HCT116 (cell line): Measurements from ENCODE around the gene TRMT11. TPM values are rescaled to one million over a fixed set of nuclear protein-coding genes. Genes with fewer than 3 reads are reported as not detected.

ENCODE experiments used
- ATAC-seq: fragments of 200-7000 bp; cut with Tn5 transposase; 2 replicates; pipeline ENCODE4 v1.9.1; 2020; ENCODE audit warnings: mild to moderate bottlenecking, moderate library complexity
- BruUV-seq: library from RNA; stranded (reverse); fragments of 400-500 nt; replicated peaks from 2 replicates; lab custom pipeline; 2021; lab: Mats Ljungman, UMichigan
- CTCF ChIA-PET: fragments of 300-600 bp; sonication (Branson Sonifier 250); formaldehyde crosslinking; loops from one replicate; lab custom pipeline; 2021; ENCODE audit warnings: antibody characterized with exemption; lab: Charles Lee
- POLR2A ChIA-PET: fragments of 300-600, 350-600 bp; sonication (Branson Sonifier 250); formaldehyde crosslinking; loops from one replicate; lab custom pipeline; 2021; ENCODE audit warnings: antibody characterized with exemption; lab: Charles Lee
- RAD21 ChIA-PET, 2 experiments: fragments of 300-600 bp; sonication (Branson Sonifier 250); formaldehyde crosslinking; loops; one replicate each; lab custom pipeline; 2023; ENCODE audit warnings: low total read pairs in 2 of 2; ENCODE audit not compliant: uncharacterized antibody in 2 of 2, unreplicated experiment in 2 of 2, low non-redundant PET in 1 of 2; lab: Charles Lee
- DNase-seq: peaks from one replicate; pipeline ENCODE4 v3.0.0-alpha.2; 2010; ENCODE audit warnings: low read depth, low spot score
- H2AFZ ChIP-seq: fragments of 200-600 bp; shearing (Covaris generic), sonication (generic); 2 replicates; pipeline ENCODE4 v1.6.1; 2017; ENCODE audit warnings: low read depth, mixed run types, mixed read lengths, antibody characterized with exemption, low read length; ENCODE audit not compliant: poor library complexity, severe bottlenecking
- H3K27ac ChIP-seq: 2 replicates; pipeline ENCODE4 v1.5.1; 2012; ENCODE audit warnings: low read depth, low read length
- H3K27me3 ChIP-seq: fragments of 200-600 bp; sonication (generic); 2 replicates; pipeline ENCODE4 v1.6.1; 2016; ENCODE audit warnings: mixed run types, low read length, mixed read lengths; ENCODE audit not compliant: insufficient read depth
- H3K36me3 ChIP-seq, 2 experiments: fragments of 200-500 bp in 1 of 2; fragments of 200-600 bp in 1 of 2; sonication (Bioruptor generic) in 1 of 2; sonication (generic) in 1 of 2; 2 replicates each; pipeline versions ENCODE4 v1.5.1 to v1.6.1; 2014 to 2016; ENCODE audit warnings: low read length in 2 of 2, inconsistent platforms in 1 of 2, mixed read lengths in 1 of 2, mixed run types in 1 of 2; ENCODE audit not compliant: insufficient read depth in 2 of 2, control insufficient read depth in 1 of 2
- H3K4me1 ChIP-seq, 2 experiments: fragments of 200-600 bp in 1 of 2; sonication (generic) in 1 of 2; 2 replicates each; pipeline versions ENCODE4 v1.5.1 to v1.6.1; 2012 to 2017; ENCODE audit warnings: low read length in 2 of 2, inconsistent platforms in 1 of 2, mild to moderate bottlenecking in 1 of 2, mixed read lengths in 1 of 2, mixed run types in 1 of 2, moderate library complexity in 1 of 2; ENCODE audit not compliant: insufficient read depth in 2 of 2, control insufficient read depth in 1 of 2
- H3K4me2 ChIP-seq: fragments of 200-600 bp; sonication (generic); 2 replicates; pipeline ENCODE4 v1.6.1; 2017; ENCODE audit warnings: mixed run types, low read length, mixed read lengths
- H3K4me3 ChIP-seq, 2 experiments: fragments of 200-600 bp in 1 of 2; sonication (generic) in 1 of 2; replicated peaks in 1 of 2; 2 replicates each; pipeline ENCODE4 v1.5.1; 2011 to 2016; ENCODE audit warnings: low read length in 2 of 2, control low read depth in 1 of 2, low read depth in 1 of 2, mild to moderate bottlenecking in 1 of 2, mixed read lengths in 1 of 2, mixed run types in 1 of 2
- H3K79me2 ChIP-seq: fragments of 200-600 bp; sonication (generic); 2 replicates; pipeline ENCODE4 v1.6.1; 2017; ENCODE audit warnings: mild to moderate bottlenecking, mixed run types, low read length, moderate library complexity, mixed read lengths; ENCODE audit not compliant: insufficient read depth
- H3K9ac ChIP-seq: fragments of 200-600 bp; sonication (generic); 2 replicates; pipeline ENCODE4 v1.6.1; 2016; ENCODE audit warnings: low read length, mixed read lengths
- H3K9me2 ChIP-seq: fragments of 200-600 bp; sonication (generic), shearing (Covaris generic); 2 replicates; pipeline ENCODE4 v1.6.1; 2017; ENCODE audit warnings: mixed run types, mild to moderate bottlenecking, moderate library complexity; ENCODE audit not compliant: insufficient read depth
- H3K9me3 ChIP-seq, 2 experiments: fragments of 200-500 bp in 1 of 2; fragments of 200-600 bp in 1 of 2; sonication (Bioruptor generic) in 1 of 2; sonication (generic) in 1 of 2; 2 replicates each; pipeline ENCODE4 v1.6.1; 2014 to 2017; ENCODE audit warnings: low read length in 2 of 2, mixed read lengths in 2 of 2, inconsistent platforms in 1 of 2, low read depth in 1 of 2, mild to moderate bottlenecking in 1 of 2, mixed run types in 1 of 2, moderate library complexity in 1 of 2; ENCODE audit not compliant: control insufficient read depth in 1 of 2, insufficient read depth in 1 of 2
- H4K20me1 ChIP-seq: fragments of 200-600 bp; sonication (generic), shearing (Covaris generic); 2 replicates; pipeline ENCODE4 v1.6.1; 2017; ENCODE audit warnings: mixed run types, mild to moderate bottlenecking, moderate library complexity; ENCODE audit not compliant: insufficient read depth
- CEBPB ChIP-seq: IDR thresholded peaks from 2 replicates; pipeline ENCODE4 v1.6.1; 2012; ENCODE audit warnings: low read depth
- ELF1 ChIP-seq: IDR thresholded peaks from 2 replicates; pipeline ENCODE4 v1.6.1; 2012; ENCODE audit warnings: low read depth, borderline replicate concordance
- FOSL1 ChIP-seq: IDR thresholded peaks from 2 replicates; pipeline ENCODE4 v1.6.1; 2012; ENCODE audit warnings: low read depth
- JUND ChIP-seq: IDR thresholded peaks from 2 replicates; pipeline ENCODE4 v1.6.1; 2012
- MAX ChIP-seq: IDR thresholded peaks from 2 replicates; pipeline ENCODE4 v1.6.1; 2012
- SIN3A ChIP-seq: IDR thresholded peaks from 2 replicates; pipeline ENCODE4 v1.6.1; 2012; ENCODE audit warnings: low read depth
- SP1 ChIP-seq: IDR thresholded peaks from 2 replicates; pipeline ENCODE4 v1.6.1; 2012; ENCODE audit warnings: low read depth
- SRF ChIP-seq: IDR thresholded peaks from 2 replicates; pipeline ENCODE4 v1.6.1; 2012; ENCODE audit warnings: low read depth
- TCF7L2 ChIP-seq: IDR thresholded peaks from 2 replicates; pipeline ENCODE4 v1.7.0; 2011; ENCODE audit warnings: borderline replicate concordance, inconsistent platforms; ENCODE audit not compliant: insufficient read depth, insufficient read length; ENCODE audit errors: extremely low read depth
- YY1 ChIP-seq: IDR thresholded peaks from 2 replicates; pipeline ENCODE4 v1.6.1; 2011; ENCODE audit warnings: low read length, low read depth, moderate library complexity, mild to moderate bottlenecking; ENCODE audit not compliant: insufficient replicate concordance; ENCODE audit errors: extremely low read depth
- ZNF274 ChIP-seq: fragments of 200-500 bp; sonication (Bioruptor generic); IDR thresholded peaks from 2 replicates; pipeline ENCODE4 v1.6.1; 2014; ENCODE audit warnings: mild to moderate bottlenecking, low read depth, low read length, inconsistent platforms
- intact Hi-C: fragments of 100-400 bp; cut with micrococcal nuclease; formaldehyde crosslinking; loops from 2 replicates; pipeline ENCODE4 v1.10.0; 2022
- total RNA-seq: library from RNA; stranded (reverse); gene quantifications from one replicate; pipeline ENCODE4 v1.2.1, GENCODE V29; 2021; ENCODE audit not compliant: unreplicated experiment
- TF ChIP-seq, protein P1 (sequence below), 3 experiments: fragments of 200-600 bp in 1 of 3; sonication (generic) in 1 of 3; IDR thresholded peaks in 2 of 3; conservative IDR thresholded peaks in 1 of 3; 2 replicates each; pipeline ENCODE4 v1.5.1; 2012 to 2017; ENCODE audit warnings: low read depth in 2 of 3, low read length in 2 of 3, antibody characterized with exemption in 1 of 3, borderline replicate concordance in 1 of 3, control low read depth in 1 of 3, mild to moderate bottlenecking in 1 of 3, mixed read lengths in 1 of 3, mixed run types in 1 of 3, moderate library complexity in 1 of 3; ENCODE audit not compliant: insufficient read depth in 1 of 3
- TF ChIP-seq, protein P2 (sequence below): IDR thresholded peaks from 2 replicates; pipeline ENCODE4 v1.6.1; 2012; ENCODE audit warnings: low read depth

TRMT11 gene
- total RNA-seq, 1 experiment from 2014 or later: 41.8 TPM

DNA sequence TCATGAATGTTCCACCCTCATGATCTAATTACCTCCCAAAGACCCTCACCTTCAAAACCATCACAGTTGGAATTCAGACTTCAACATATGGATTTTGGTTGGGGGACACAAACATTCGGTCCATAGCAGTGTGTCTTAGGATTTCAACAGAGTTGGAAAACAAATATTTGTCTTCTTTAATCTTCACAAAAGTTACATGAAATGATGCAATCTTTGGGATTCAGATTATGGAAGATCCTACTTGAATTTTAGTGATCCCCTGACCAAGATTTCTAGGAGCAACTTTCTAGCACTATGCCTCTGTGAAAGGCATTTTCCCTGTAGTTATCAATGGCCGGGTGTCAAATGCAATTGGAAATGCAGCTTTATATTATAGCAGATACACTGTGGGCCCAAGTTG is 86.5 kb downstream of the TRMT11 start:
- no peaks in the 10 kb centered on the region for H3K4me1 ChIP-seq
- DNase-seq (no peak), ATAC-seq (no peak)
- H3K27ac ChIP-seq: no peak overlapping the region
- BruUV-seq: no TSS peak
- no peak overlapping the region for H3K4me3 ChIP-seq
- no peak for TF ChIP-seq ZNF274
- no peak for TF ChIP-seq CEBPB
- no peak for TF ChIP-seq TCF7L2
- no peak for TF ChIP-seq SP1
- H3K9ac ChIP-seq: no peak overlapping the region
- no peak overlapping the region for H3K4me2 ChIP-seq
- H3K9me2 ChIP-seq: no peaks in the 10 kb centered on the region
- ChIA-PET CTCF (no interaction called here), RAD21 (no interaction called here), POLR2A (no interaction called here)
- H4K20me1 ChIP-seq: no peaks in the 10 kb centered on the region
- intact Hi-C loops: no loop called here
- H3K27me3 ChIP-seq: no peaks in the 10 kb centered on the region
- no peaks in the 10 kb centered on the region for H3K79me2 ChIP-seq
- no peak overlapping the region for H2AFZ ChIP-seq
- no peaks in the 10 kb centered on the region for H3K36me3 ChIP-seq
- no peaks in the 10 kb centered on the region for H3K9me3 ChIP-seq

- DNase-seq: no peak
- TF ChIP-seq FOSL1: no peak
- TF ChIP-seq MAX: no peak
- TF ChIP-seq JUND: no peak
- TF ChIP-seq SRF: no peak
- TF ChIP-seq, protein P1, sequence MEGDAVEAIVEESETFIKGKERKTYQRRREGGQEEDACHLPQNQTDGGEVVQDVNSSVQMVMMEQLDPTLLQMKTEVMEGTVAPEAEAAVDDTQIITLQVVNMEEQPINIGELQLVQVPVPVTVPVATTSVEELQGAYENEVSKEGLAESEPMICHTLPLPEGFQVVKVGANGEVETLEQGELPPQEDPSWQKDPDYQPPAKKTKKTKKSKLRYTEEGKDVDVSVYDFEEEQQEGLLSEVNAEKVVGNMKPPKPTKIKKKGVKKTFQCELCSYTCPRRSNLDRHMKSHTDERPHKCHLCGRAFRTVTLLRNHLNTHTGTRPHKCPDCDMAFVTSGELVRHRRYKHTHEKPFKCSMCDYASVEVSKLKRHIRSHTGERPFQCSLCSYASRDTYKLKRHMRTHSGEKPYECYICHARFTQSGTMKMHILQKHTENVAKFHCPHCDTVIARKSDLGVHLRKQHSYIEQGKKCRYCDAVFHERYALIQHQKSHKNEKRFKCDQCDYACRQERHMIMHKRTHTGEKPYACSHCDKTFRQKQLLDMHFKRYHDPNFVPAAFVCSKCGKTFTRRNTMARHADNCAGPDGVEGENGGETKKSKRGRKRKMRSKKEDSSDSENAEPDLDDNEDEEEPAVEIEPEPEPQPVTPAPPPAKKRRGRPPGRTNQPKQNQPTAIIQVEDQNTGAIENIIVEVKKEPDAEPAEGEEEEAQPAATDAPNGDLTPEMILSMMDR (IDR thresholded peaks at IDR 0.05 in 2 of 3, conservative IDR thresholded peaks at IDR 0.05 in 1 of 3; ENCODE audit: borderline replicate concordance in 1 of 3, insufficient read depth in 1 of 3, low read depth in 2 of 3, low read length in 2 of 3): no peak
- no peak for TF ChIP-seq YY1
- no peak for TF ChIP-seq ELF1
- TF ChIP-seq SP1: no peak
- TF ChIP-seq SIN3A: no peak
- TF ChIP-seq, protein P2, sequence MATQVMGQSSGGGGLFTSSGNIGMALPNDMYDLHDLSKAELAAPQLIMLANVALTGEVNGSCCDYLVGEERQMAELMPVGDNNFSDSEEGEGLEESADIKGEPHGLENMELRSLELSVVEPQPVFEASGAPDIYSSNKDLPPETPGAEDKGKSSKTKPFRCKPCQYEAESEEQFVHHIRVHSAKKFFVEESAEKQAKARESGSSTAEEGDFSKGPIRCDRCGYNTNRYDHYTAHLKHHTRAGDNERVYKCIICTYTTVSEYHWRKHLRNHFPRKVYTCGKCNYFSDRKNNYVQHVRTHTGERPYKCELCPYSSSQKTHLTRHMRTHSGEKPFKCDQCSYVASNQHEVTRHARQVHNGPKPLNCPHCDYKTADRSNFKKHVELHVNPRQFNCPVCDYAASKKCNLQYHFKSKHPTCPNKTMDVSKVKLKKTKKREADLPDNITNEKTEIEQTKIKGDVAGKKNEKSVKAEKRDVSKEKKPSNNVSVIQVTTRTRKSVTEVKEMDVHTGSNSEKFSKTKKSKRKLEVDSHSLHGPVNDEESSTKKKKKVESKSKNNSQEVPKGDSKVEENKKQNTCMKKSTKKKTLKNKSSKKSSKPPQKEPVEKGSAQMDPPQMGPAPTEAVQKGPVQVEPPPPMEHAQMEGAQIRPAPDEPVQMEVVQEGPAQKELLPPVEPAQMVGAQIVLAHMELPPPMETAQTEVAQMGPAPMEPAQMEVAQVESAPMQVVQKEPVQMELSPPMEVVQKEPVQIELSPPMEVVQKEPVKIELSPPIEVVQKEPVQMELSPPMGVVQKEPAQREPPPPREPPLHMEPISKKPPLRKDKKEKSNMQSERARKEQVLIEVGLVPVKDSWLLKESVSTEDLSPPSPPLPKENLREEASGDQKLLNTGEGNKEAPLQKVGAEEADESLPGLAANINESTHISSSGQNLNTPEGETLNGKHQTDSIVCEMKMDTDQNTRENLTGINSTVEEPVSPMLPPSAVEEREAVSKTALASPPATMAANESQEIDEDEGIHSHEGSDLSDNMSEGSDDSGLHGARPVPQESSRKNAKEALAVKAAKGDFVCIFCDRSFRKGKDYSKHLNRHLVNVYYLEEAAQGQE: no peak
Observed at GRCh38 chr6:126075335-126076071, 89.2 kb downstream of the TRMT11 start.

More at GRCh38 chr6:126075335-126076071, 89.2 kb downstream of the TRMT11 start:
- ATAC-seq: no peak
- Histone ChIP-seq H3K27ac (no peak overlapping the region), H3K79me2 (no peaks in the 10 kb centered on the region), H3K9ac (no peak overlapping the region), H2AFZ (no peak overlapping the region), H4K20me1 (no peaks in the 10 kb centered on the region), H3K4me2 (no peak overlapping the region), H3K9me3 (no peaks in the 10 kb centered on the region), H3K4me1 (no peaks in the 10 kb centered on the region), H3K36me3 (no peaks in the 10 kb centered on the region), H3K27me3 (no peaks in the 10 kb centered on the region), H3K4me3 (no peak overlapping the region), H3K9me2 (no peaks in the 10 kb centered on the region)
- ChIA-PET POLR2A (no interaction called here), RAD21 (no interaction called here), CTCF (no interaction called here)
- no TSS peak for BruUV-seq
- intact Hi-C loops: no loop called here
